Measurements from ENCODE around the gene WNK1.
"Not testable (repeated sequence)": the region's sequence is repeated elsewhere in the genome, so short reads cannot be mapped to it uniquely, and the experiment has no call there.

The WNK1 gene

DNA sequence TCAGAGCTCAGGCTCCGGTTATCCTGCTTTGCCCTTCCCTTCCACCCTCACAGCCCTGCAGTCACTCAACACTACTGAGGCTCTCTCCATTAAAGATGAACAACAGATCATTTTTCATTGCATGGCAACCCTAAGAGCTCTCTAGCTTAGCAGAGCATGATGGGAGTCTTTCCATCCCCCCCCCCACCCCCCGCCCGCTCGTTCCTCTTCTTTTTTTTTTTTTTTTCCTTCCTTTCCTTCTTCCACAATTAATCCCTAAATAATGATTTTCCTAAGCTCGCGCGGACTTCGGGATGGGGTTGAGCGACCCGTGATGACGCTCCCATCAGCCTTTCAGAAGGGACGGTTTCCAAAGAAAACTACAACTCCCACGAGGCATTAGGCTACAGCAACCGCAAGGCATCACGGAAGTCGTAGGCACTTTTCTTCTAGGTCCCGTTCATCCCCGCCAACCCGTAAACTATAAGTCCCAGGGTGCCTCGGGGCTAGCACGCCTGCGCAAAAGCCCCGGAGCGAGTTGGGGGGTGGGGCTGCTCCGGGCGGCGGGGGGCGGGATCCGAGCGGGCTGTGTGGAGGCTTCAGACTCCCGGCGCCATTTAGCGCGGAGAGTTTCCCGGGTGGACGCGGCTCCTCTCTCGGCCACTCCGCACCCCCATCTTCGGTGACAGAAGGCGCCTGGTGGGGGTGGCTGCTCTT, at the start of gene WNK1:
TSS of gene WNK1 (plus strand) at position 581 of the 696 bp plus-strand sequence. CDS start 987 bp downstream, outside the sequence.
- peak; percentile 95 for DNase-seq

DNA sequence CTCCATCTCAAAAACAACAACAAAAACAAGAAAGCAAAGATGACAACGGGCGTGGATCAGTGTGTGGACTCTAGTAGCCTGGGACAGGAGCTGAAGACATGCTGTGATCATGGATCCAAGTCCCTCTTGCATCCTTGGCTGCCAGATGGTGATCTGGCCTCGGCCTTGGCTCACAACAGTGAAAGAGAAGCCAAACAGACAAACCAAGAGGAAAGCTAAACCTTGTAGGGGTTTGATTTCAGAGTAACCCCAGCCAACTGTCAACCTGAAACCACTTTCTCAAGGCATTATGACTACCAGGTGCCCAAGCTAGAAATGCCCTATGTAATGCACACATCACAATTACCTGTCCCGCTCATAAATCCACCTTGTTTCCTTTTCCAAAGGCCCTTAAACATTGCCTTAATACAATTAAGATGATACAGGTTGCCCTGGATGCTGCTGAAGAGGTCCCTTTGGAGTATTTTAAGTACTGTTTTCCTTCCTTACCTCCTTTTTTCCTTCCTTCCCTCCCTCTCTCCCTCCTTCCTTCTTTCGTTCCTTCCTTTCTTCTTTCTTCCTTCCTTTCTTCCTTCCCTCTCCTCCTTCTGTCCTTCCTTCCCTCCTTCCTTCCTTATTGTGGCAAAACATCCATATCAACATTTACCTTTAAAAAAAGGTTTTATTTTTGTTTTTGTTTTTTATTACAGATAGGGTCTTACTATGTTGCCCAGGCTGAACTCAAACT, 47.7 kb upstream of the WNK1 start:
- no peak for DNase-seq

DNA sequence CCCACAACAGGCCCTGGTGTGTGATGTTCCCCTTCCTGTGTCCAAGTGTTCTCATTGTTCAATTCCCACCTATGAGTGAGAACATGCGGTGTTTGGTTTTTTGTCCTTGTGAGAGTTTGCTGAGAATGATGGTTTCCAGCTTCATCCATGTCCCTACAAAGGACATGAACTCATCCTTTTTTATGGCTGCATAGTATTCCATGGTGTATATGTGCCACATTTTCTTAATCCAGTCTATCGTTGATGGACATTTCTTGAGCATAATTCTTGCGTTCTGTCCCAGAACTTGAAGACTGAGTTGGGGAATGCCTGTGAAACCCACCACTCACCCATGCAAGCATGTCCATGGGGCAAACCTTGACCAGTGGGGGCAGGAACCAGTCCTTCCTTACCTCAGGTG, 44.3 kb upstream of the WNK1 start:
- DNase-seq, result not testable (repeated sequence)

DNA sequence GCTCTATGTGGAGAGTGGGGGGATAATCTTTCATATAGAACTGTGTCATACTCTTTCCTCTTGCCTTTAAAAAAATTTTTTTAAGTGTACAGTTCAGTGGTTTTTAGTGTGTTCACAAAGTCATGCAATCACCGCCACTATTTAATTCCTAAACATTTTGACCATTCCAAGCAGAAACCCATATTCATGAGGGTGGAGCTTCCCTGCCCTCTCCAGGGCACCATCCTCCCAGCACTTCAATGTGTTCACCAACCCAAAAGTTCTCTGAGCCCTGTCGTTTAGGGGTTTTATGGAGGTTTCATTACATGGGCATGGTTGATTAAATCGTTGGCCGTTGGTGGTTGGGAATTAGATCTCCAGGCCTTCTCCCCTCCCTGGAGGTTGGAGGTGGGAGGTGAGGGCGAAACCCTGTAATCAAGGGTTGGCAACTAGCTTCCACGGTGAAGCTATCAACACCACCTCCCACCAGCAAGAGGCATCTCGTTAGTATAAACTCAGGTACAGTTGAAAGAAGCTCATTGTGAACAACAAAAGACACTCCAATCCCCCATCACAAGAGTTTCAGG, 42.8 kb upstream of the WNK1 start:
- DNase-seq, result no peak

DNA sequence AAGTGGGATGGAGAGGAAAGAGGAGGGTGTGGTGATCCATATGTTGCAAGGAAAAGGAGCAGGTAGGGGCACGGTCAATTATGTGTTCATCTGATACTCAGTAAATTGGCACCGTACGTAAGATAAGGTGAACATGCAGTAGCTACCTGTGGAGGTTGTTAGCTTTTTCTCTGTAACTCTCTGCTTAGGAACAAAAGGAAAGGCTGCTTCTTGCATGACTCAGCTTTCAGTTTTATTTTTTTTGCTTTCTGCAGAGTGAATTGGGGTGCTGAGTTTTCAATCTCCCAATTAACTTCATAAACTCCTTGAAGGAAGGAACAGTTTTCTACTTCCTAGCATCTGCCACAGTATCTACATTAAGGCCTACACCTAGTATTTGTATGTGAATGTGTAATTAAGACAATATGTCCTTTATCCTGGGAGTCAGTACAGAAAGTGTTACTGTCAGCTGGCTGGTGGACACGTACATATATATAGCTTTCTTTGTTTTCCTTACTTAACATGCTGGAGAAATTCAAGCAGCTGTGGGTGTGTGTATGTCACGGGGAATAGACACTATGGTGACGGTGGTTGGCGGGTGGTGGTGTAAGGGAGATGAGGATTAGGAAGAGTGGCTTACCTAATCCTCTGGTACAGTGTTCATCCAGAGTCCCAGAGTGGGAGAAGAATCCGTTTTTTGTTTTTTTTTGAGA, 40.1 kb upstream of the WNK1 start:
- DNase-seq, result no peak

DNA sequence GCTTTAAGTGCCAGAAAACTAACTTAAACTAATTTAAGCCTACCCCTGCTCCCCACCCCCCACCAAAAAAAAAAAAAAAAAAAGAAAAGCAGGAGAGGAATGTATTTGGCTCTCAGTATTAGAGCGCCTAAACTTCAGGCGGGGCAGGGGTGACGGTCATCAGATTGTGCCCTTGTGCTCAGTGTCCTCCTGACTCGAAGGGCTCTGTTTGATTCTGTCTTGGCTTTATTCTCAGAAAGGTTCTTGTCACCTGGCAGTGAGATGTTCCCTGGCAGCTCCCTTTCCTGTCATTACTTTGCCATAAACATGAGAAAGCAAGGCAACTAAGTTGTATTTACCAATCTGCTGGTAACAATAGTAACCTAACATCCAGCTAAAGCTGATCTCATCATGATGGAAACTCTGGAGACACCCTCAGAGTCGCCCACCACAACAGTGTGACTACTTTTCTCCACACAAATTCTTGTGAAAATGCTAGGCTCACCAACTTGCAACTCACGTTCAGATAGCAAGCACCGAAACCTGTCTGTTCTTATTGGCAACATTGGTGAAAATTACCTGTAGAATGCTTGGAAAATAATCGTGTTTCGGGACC, 39.0 kb upstream of the WNK1 start:
- no peak for DNase-seq

DNA sequence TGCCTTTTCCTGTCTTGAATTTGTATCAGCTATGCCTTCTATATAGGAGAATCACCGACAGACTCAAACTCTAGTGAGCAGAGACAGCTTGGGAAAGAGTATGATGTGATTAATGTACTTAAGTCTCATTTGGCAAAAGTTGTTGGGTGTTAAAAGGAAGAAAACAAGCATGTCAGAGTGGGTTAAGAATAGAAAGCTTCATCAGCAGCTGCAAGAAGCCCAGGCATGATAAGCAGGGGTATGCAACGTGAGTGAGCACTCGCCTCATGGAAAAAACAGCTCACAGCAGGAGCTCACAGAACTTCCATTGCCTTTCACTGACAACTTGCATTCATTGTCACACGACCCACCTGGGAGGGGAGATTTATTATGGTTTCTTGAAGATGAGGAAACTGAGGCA, 35.9 kb upstream of the WNK1 start:
- DNase-seq, result no peak

DNA sequence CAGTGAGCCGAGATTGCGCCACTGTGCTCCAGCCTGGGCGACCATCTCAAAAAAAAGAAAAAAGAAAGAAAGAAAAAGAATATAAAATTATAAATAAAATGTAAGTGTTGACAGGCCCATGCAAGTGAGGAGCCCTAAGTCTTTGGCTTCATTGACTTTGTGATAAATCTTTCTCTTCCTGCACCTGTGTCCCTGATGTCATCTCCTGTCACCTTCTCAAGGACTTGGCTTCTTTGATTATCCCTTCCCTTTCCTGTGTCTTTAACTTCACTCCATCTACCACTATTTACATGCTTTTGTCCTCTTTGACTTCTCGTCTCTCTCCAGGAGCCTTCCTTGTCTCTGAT, 33.6 kb upstream of the WNK1 start:
- no peak for DNase-seq

DNA sequence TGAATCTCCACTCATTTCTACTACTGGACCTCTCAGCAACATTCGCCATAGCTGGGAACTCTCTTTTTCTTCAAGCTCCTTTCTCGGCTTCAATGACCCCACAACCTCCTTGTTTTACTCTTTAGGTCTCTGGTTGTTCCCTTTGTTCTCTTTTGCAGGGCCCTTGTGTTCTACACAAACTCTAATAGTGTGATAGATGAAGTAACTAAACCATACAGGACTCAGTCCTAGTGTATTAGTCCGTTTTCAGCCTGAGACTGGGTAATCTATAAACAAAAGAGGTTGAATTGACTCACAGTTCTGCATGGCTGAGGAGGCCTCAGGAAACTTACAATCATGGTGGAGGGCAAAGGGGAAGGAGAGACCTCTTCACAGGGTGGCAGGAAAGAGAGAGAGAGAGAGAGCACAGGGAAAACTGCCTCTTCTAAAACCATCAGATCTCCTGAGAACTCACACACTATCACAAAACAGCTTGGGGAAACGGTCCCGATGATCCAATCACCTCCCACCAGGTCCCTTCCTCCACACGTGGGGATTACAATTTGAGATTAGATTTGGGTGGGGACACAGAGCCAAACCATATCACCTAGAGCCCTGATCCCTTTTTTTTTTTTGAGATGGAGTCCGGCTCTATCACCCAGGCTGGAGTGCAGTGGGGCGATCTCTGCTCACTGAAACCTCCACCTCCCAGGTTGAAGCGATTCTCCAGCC, 32.0 kb upstream of the WNK1 start:
- DNase-seq, result no peak

DNA sequence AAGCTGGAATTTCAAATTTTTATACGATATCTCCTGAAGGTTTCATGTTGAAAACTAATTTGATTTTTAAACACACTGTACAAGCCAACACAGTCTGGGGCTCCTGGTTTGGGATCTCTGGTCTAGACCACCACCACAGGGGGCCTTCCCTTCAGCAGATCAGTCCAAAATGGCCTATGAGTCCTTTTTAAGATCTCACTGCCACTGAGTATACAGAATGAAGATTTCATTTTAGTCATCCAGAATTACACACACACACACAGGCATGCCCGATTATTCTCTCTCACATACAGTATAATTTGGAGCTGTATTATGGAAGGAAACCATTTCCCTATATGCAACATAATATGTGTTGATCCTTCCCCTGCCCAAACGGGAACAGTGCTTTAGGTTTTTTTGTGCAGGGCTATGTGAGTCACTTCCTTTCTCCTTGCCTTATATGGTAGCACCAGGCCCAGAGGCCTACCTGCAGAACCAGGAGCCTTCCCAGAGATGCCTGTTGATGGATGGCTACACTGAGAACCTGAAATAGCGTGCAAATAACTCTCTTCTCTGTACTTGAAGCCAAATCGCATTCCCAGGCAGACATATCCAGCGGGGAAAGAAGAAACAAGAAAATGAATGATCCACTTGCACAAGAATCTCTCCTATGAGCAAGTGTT, 28.1 kb upstream of the WNK1 start:
- peak; percentile 25 for DNase-seq

DNA sequence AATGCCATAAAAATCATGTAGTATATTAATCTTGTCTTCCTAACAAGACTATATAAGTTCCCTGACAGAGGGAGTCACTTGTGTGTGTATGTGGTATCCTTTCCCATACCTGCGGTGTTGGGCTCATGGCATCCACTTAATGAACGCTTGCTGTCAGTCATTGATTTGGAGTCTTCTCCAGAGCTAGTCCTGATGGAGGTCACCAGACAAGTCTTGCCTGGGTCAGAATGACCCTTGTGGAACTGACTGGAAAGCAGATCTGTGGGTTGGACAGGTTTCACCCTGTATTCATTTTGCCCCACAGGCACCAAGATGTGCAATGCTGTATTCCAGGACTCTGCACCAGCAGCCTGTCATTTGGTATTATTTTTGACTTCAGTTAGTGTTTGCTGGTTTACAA, 27.3 kb upstream of the WNK1 start:
- no peak for DNase-seq

DNA sequence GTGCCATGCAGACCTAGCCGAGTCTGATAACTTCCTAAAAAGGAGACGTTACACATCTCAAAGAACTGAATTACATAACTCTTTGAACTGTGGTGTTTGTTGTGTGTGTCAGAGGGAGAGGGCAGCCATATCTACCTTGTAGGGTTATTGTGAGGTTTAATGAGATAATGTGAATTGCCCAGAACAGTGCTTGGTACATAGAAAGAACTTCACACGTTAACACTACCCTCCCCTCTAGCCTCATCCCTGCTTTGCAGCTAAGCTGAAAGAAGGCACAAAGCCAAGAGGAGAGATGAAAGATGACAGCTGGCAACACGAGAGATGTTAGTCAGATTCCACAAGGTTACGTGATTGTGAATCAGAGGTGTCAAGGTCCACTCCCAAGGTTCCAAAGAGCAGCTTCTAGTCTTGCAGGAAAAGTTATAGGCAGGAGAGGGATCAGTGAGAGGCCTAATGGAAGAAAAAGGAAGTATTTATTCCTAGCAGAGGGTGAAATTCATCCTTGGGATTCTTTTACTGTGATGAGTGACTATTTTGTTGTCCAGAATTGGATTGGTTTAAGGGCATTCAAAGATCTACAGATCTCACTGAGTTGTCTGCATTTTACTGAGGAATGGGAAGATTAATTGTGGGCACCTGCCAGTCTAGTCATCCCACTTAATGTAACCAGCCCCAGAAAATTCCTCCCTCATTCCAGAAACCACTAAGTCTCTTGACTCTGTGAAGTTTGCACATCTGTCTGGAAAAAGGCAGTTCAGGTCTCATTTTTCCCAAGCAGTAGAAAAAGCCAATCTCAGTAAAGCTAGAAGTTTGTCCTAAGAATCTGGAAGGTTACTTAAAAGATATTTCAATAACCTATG, 25.9 kb upstream of the WNK1 start:
- no peak for DNase-seq

DNA sequence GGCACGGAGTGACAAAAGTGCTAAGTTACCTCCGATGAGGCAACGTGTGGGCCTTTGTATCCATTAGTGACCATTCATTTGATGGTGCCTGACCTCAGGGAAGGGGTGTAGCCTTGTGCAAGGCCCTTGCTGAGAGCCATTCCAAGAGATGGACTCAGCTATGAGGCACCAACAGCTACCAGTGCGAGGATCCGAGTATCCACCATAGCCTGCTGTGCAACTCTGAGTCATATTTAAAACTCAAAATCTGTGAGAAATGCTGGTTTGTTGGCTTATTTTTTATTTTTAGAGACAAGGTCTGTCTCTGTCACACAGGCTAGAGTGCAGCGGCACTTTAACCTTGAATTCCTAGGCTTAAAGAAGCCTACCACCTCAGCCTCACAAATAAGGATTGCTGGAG, 25.1 kb upstream of the WNK1 start:
- DNase-seq, result no peak

DNA sequence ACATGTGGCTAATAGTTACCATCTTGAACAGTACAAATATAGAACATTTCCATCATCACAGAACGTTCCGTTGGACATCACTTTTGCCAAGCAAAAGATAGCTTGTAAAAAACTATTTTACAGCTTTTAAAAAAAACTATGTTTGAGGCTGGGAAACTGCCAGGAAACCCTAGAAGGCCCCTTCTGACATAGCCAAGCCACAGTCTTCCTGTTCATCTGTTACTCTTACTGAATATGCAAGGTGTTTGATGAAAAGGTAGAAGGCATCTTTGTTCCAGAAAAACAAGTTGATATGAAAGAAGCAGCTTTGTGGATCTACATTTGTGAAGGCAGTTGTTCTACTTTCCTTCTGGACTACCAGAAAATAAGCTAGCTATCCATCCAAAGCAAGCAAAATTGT, 23.6 kb upstream of the WNK1 start:
- peak; percentile 51 for DNase-seq

DNA sequence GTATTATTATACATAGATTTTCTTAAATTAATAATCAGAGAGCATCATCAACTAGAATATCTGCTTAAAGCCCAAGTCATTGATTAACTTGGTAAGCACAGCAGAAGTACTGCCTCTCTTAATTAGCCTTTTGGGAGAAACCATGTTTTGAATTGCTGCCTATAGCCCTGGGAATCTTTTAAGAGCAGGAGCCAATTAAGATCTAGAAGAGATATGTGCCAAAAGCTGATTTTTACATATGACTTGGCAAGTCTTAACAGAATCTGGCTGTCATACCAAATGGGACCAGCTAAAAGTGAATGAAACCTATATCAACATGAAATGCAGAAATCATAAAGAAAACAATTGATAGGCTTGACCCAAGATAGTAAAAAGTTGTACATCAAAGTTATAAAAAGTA, 23.2 kb upstream of the WNK1 start:
- DNase-seq, result no peak

DNA sequence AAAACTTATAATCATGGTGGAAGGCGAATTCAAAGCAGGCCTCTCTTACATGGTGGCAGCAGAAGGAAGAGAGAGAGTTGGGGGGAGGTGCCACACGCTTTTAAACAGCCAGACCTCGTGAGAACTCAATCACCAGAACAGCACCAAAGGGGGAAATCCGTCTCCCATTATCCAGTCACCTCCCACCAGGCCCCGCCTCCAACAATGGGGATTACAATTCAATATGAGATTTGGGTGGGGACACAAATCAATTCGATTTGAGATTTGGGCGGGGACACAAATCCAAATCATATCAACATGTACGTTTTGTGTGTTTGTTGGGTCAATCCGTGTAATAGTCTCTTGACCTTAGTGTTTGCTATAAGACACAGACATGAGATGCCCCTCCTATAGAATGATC, 21.8 kb upstream of the WNK1 start:
- no peak for DNase-seq

DNA sequence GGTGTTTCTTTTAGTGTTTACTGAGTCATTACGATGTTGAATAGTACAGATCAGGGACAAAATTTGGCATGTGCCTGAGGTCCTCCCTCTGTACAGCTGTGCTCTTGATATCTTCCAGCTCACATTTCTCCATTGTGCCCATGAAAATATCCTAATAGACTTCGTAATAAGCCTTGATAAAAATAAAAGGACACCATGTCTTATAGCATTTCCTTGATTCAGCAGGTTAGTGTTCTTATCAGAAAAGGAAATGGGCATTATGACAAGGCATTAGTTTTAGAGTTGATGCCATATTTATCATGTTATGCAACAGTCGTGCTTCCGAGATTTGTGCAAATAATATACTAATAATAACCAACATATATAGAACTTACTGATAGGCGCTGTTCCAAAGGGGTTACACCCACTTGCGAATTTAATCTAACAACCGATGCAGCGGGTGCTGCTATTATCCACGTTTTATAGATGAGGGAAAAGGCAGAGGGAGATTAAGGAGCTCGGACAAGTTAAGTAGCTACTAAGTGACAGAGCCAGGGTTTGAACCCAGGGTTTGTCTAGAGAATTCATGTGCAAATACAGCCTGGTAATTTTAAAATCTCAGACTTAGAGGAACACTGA, 15.1 kb upstream of the WNK1 start:
- DNase-seq, result no peak

DNA sequence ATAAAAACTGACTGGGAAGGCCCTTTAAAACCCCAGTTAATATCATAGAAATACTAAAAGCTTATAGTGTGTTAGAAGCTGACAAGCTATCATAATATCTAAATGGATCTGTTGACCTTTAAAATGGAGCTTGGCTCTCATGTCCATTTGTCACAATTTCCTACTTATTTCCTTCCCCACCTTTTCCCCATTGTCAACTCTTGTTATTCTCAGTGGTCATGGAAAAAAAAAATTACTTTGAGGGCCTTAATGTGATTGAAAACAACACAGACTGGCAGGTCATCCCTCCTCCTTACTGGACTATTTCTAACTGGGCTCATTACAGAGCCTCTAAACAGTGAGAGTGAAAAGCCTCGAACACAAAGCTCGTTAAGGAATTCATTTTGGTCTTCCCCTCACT, 13.7 kb upstream of the WNK1 start:
- DNase-seq, result no peak

DNA sequence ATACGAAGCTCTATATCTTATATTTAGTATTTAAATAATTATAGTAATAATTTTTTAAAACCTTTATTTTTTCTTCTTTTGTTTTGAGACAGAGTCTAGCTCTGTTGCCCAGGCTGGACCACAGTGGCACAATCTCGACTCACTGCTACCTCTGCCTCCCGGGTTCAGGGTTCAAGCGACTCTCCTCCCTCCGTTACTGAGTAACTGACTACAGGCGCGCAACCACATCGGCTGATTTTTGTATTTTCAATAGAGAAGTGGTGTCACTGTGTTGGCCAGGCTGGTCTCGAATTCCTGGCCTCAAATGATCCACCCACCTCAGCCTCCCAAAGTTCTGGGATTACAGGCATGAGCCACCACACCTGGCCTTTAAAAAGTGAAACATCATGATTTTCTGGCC, 13.0 kb upstream of the WNK1 start:
- no peak for DNase-seq

DNA sequence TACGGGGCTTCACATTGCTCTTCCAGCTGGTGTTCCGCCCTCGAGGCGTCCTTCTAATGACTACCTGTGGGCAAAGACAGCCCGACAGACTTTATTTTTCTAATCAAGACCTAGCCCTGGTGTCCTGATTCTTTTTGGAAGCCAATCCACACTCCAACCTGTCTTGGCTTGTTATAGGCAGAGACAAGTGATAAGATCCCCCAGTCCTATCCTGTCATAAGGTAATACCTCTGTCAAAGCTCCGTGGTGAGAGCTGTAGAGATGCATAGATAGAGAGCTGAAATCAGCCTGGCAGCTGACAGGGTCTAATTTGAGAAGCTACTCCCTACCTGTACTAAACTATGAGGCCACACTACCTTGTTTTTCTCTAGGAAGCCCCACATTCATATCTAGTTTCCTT, 11.5 kb upstream of the WNK1 start:
- no peak for DNase-seq

DNA sequence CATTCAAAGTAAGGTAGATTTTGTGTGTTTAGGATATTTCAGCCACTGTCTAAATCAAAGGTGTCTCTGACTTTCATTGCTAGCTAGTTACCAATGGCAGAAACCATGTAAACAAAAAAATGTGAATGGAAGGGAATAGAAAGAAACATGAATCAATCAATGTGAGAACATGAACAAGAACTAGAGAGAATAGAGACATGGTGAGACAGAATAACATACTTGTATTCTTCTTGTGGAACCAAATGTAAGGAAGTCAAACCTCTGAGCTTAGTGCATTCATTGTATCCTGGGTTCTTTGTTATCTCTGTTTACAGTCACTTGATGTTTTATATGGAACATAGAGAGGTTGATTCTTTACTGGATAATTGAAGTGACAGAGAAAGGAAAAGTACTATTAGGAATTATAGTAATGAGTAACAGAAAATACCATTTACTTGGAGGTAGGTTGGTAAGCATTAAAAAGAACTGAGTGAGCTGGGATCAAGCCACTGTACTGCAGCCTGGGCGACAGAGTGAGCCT, 2.6 kb upstream of the WNK1 start:
- DNase-seq, result no peak

Measured in KG1 (cell line).